NCI-H128 (cell line): ENCODE data around the gene SYNE1.
"Not testable (repeated sequence)": the region's sequence is repeated elsewhere in the genome, so short reads cannot be mapped to it uniquely, and the experiment has no call there.

Experiments
- DNase-seq: peaks from one replicate; lab custom pipeline; 2025; ENCODE audit not compliant: unreplicated experiment; lab: John Stamatoyannopoulos, UW

The SYNE1 gene

GRCh38 chr6:152078804-152079203, 558.4 kb downstream of the SYNE1 start:
- no peak for DNase-seq

- DNase-seq: no peak
These were observed 559.2 kb downstream of the SYNE1 start for GRCh38 chr6:152078001-152078400.

- not testable (repeated sequence) for DNase-seq
These were observed 560.9 kb downstream of the SYNE1 start for GRCh38 chr6:152076242-152076641.

- DNase-seq: no peak
These were observed 565.3 kb downstream of the SYNE1 start for GRCh38 chr6:152071843-152072242.
